HepG2 (cell line): Measurements from ENCODE around the gene CCDC83. TPM values are rescaled to one million over a fixed set of nuclear protein-coding genes. Genes with fewer than 3 reads are reported as not detected.
A peak's percentile ranks its signal among the peaks of the same experiment; 100 is the strongest.

Source experiments
- ADNP ChIP-seq: sonication (generic); formaldehyde crosslinking; IDR thresholded peaks from 2 replicates; pipeline ENCODE4 v1.4.0; 2020; ENCODE audit warnings: missing genetic modification reagents
- AFF4 ChIP-seq: sonication (generic); formaldehyde crosslinking; IDR thresholded peaks from 2 replicates; pipeline ENCODE4 v1.4.0; 2020; ENCODE audit warnings: missing genetic modification reagents
- ELF4 ChIP-seq: sonication (generic); formaldehyde crosslinking; IDR thresholded peaks from 2 replicates; pipeline ENCODE4 v1.5.0; 2020; ENCODE audit warnings: missing genetic modification reagents, mild to moderate bottlenecking, moderate library complexity, borderline replicate concordance
- ELK4 ChIP-seq: sonication (generic); formaldehyde crosslinking; IDR thresholded peaks from 2 replicates; pipeline ENCODE4 v1.9.0; 2021; ENCODE audit warnings: missing genetic modification reagents, borderline replicate concordance
- EP300 ChIP-seq, 3 experiments: sonication (generic) in 1 of 3; formaldehyde crosslinking in 1 of 3; IDR thresholded peaks; 2 replicates each; pipeline versions ENCODE4 v1.5.1 to v1.6.1; 2011 to 2020; ENCODE audit warnings: low read depth in 2 of 3, low read length in 2 of 3, borderline replicate concordance in 1 of 3, improper control_type of control experiment in 1 of 3, mild to moderate bottlenecking in 1 of 3, missing genetic modification reagents in 1 of 3, moderate library complexity in 1 of 3
- FOXJ3 ChIP-seq: sonication (generic); formaldehyde crosslinking; IDR thresholded peaks from 2 replicates; pipeline ENCODE4 v1.4.0; 2020; ENCODE audit warnings: missing genetic modification reagents, mild to moderate bottlenecking, borderline replicate concordance
- HDAC6 ChIP-seq: fragments of 200-600 bp; sonication (generic); IDR thresholded peaks from 2 replicates; pipeline ENCODE4 v1.7.0; 2017; ENCODE audit warnings: mild to moderate bottlenecking, antibody characterized with exemption, low read length, low read depth
- ISL2 ChIP-seq: sonication (generic); formaldehyde crosslinking; IDR thresholded peaks from 2 replicates; pipeline ENCODE4 v1.5.0; 2020; ENCODE audit warnings: missing genetic modification reagents
- KDM5A ChIP-seq: fragments of 200-600 bp; sonication (generic); IDR thresholded peaks from 2 replicates; pipeline ENCODE4 v1.7.0; 2018; ENCODE audit warnings: antibody characterized with exemption, mild to moderate bottlenecking, low read length, borderline replicate concordance
- RNF219 ChIP-seq: sonication (generic); formaldehyde crosslinking; IDR thresholded peaks from 2 replicates; pipeline ENCODE4 v1.5.0; 2020; ENCODE audit warnings: mild to moderate bottlenecking, missing genetic modification reagents
- SSRP1 ChIP-seq: IDR thresholded peaks from 2 replicates; pipeline ENCODE4 v1.6.1; 2016; ENCODE audit warnings: control low read depth
- ZNF841 ChIP-seq: sonication (generic); formaldehyde crosslinking; IDR thresholded peaks from 2 replicates; pipeline ENCODE4 v1.8.1; 2023; ENCODE audit warnings: missing genetic modification reagents, borderline replicate concordance
- polyA plus RNA-seq, 8 experiments: library from polyadenylated mRNA; depleted of rRNA in 3 of 8; stranded (reverse) in 7 of 8; unstranded in 1 of 8; fragments of >200 nt; fragmentation: Illumina TruSeq in 4 of 8; extraction: Trizol in 4 of 8; gene quantifications; 2 replicates each; pipeline versions ENCODE4 v1.2.1 to v1.2.3, GENCODE V29; 2011 to 2016; ENCODE audit warnings: low read depth in 4 of 8, missing spikeins in 1 of 8, mixed read lengths in 1 of 8; ENCODE audit not compliant: insufficient read depth in 1 of 8
- total RNA-seq, 5 experiments: library from RNA; depleted of rRNA; stranded (reverse); fragments of >200 nt; fragmentation: Illumina TruSeq; extraction: Trizol; gene quantifications; 2 replicates each; pipeline ENCODE4 v1.2.3, GENCODE V29; 2016; ENCODE audit warnings: low read depth in 1 of 5
- TF ChIP-seq, protein P1 (sequence below): sonication (generic); formaldehyde crosslinking; IDR thresholded peaks from 2 replicates; pipeline ENCODE4 v1.4.0; 2020; ENCODE audit warnings: missing genetic modification reagents
- TF ChIP-seq, protein P2 (sequence below): sonication (generic); formaldehyde crosslinking; conservative IDR thresholded peaks from 2 replicates; pipeline ENCODE4 v1.8.1; 2023; ENCODE audit warnings: missing genetic modification reagents
- TF ChIP-seq, protein P3 (sequence below): sonication (generic); formaldehyde crosslinking; IDR thresholded peaks from 2 replicates; pipeline ENCODE4 v1.4.0; 2020; ENCODE audit warnings: mild to moderate bottlenecking, missing genetic modification reagents

The CCDC83 gene
- total and polyA plus RNA-seq, 2 of the 13 experiments (the other 11 are each of a cell fraction or from before 2014, with no cell fraction given), result not detected

DNA sequence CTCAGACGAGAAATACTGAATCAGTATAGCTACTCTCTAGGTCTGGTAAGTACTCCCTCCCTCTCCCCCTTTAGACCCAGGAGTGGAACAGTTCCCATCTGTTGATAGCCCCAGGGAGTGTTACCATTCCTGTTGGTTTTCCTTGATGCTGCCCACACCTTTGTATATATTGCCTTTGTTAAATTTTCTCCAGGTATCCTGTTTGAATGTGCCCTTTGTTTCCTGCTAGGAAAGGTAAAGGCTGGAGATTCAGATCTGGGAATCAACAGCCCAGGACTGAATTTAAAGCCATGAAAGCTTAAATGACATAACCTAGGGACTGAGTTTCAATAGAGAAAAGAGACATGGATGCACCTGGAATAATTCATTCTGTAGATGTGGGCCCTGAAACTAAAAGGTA is 68.3 kb downstream of the CCDC83 start (continued):
- TF ChIP-seq, protein P1, sequence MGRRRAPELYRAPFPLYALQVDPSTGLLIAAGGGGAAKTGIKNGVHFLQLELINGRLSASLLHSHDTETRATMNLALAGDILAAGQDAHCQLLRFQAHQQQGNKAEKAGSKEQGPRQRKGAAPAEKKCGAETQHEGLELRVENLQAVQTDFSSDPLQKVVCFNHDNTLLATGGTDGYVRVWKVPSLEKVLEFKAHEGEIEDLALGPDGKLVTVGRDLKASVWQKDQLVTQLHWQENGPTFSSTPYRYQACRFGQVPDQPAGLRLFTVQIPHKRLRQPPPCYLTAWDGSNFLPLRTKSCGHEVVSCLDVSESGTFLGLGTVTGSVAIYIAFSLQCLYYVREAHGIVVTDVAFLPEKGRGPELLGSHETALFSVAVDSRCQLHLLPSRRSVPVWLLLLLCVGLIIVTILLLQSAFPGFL (CRISPR knock-in tag), result no peak
- TF ChIP-seq EP300 (IDR thresholded peaks at IDR 0.05; ENCODE audit: low read depth in 2 of 2, low read length in 2 of 2) (peak in 1 of 2 experiments; percentile 88; a peak in 2 of 4 replicates), EP300 (CRISPR knock-in tag; IDR thresholded peaks at IDR 0.05; ENCODE audit: borderline replicate concordance) (peak; percentile 75), KDM5A (no peak), ELK4 (CRISPR knock-in tag) (no peak), AFF4 (CRISPR knock-in tag) (no peak), ISL2 (peak; percentile 87), HDAC6 (no peak), SSRP1 (no peak), FOXJ3 (CRISPR knock-in tag) (peak; percentile 87; the same call in 1 of the 2 replicates), ADNP (CRISPR knock-in tag) (no peak), ZNF841 (no peak), RNF219 (CRISPR knock-in tag) (no peak), ELF4 (peak; percentile 69; the same call in 1 of the 2 replicates)
- TF ChIP-seq, protein P2, sequence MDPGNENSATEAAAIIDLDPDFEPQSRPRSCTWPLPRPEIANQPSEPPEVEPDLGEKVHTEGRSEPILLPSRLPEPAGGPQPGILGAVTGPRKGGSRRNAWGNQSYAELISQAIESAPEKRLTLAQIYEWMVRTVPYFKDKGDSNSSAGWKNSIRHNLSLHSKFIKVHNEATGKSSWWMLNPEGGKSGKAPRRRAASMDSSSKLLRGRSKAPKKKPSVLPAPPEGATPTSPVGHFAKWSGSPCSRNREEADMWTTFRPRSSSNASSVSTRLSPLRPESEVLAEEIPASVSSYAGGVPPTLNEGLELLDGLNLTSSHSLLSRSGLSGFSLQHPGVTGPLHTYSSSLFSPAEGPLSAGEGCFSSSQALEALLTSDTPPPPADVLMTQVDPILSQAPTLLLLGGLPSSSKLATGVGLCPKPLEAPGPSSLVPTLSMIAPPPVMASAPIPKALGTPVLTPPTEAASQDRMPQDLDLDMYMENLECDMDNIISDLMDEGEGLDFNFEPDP (CRISPR knock-in tag), result no peak
- TF ChIP-seq, protein P3, sequence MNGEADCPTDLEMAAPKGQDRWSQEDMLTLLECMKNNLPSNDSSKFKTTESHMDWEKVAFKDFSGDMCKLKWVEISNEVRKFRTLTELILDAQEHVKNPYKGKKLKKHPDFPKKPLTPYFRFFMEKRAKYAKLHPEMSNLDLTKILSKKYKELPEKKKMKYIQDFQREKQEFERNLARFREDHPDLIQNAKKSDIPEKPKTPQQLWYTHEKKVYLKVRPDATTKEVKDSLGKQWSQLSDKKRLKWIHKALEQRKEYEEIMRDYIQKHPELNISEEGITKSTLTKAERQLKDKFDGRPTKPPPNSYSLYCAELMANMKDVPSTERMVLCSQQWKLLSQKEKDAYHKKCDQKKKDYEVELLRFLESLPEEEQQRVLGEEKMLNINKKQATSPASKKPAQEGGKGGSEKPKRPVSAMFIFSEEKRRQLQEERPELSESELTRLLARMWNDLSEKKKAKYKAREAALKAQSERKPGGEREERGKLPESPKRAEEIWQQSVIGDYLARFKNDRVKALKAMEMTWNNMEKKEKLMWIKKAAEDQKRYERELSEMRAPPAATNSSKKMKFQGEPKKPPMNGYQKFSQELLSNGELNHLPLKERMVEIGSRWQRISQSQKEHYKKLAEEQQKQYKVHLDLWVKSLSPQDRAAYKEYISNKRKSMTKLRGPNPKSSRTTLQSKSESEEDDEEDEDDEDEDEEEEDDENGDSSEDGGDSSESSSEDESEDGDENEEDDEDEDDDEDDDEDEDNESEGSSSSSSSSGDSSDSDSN (CRISPR knock-in tag), result no peak
